ENCODE data around the gene PHIP. TPM values are rescaled to one million over a fixed set of nuclear protein-coding genes. Genes with fewer than 3 reads are reported as not detected.

The PHIP gene
- total RNA-seq, 1 experiment from 2014 or later = 53.6 TPM

- H3K9me3 Mint-ChIP-seq = no peaks in the 10 kb centered on the region; a peak in 1 of 5 replicates
- Histone ChIP-seq H2BK5ac (ENCODE audit: insufficient read length, low read length) (no peak overlapping the region), H4K20me1 (ENCODE audit: control insufficient read depth, insufficient read depth, insufficient read length) (no peaks in the 10 kb centered on the region), H3K4ac (ENCODE audit: low read depth, low read length) (no peak overlapping the region), H3K79me1 (ENCODE audit: insufficient read depth, low read depth, low read length, poor library complexity, severe bottlenecking) (peaks cover 3% of the 10 kb centered on the region), H4K5ac (ENCODE audit: insufficient read length, low read depth, low read length) (no peak overlapping the region), H3T11ph (ENCODE audit: low read length) (no peak overlapping the region), H3K4me1 (ENCODE audit: insufficient read depth, low read length) (no peaks in the 10 kb centered on the region), H3K9ac (ENCODE audit: extremely low read depth, insufficient read length, low read length) (no peak overlapping the region), H2AFZ (ENCODE audit: low read length) (no peak overlapping the region), H3K23me2 (ENCODE audit: insufficient read length, low read depth, low read length, poor library complexity, severe bottlenecking) (peaks cover 3% of the 10 kb centered on the region), H3K9me3 (ENCODE audit: control insufficient read depth, low read depth, low read length) (no peaks in the 10 kb centered on the region), H3K4me2 (ENCODE audit: insufficient read depth, insufficient read length, low read length) (no peak overlapping the region), H2BK20ac (ENCODE audit: low read depth, low read length, poor library complexity, severe bottlenecking) (no peak overlapping the region), H3K18ac (ENCODE audit: insufficient read length, low read depth, low read length) (no peak overlapping the region), H4K91ac (ENCODE audit: insufficient read length, low read depth, low read length) (no peak overlapping the region), H3K56ac (ENCODE audit: insufficient read length, low read depth, low read length) (no peak overlapping the region), H3K27me3 (ENCODE audit: insufficient read depth, low read length) (no peaks in the 10 kb centered on the region), H2BK12ac (ENCODE audit: insufficient read length, low read depth, low read length) (no peak overlapping the region), H4K8ac (replicated peaks; ENCODE audit: insufficient read length, low read depth, low read length) (no peak overlapping the region), H3K79me2 (ENCODE audit: insufficient read depth, low read length) (peaks cover 22% of the 10 kb centered on the region; the same call in 1 of the 2 replicates), H3K23ac (ENCODE audit: insufficient read length, low read depth, low read length) (no peak overlapping the region), H2AK5ac (ENCODE audit: insufficient read length, low read length) (no peak overlapping the region), H2BK120ac (ENCODE audit: low read depth, low read length, poor library complexity, severe bottlenecking) (no peak overlapping the region), H2BK15ac (ENCODE audit: low read depth, low read length) (no peak overlapping the region), H3K27ac (ENCODE audit: insufficient read length, low read depth, low read length) (no peak overlapping the region), H3K14ac (ENCODE audit: insufficient read depth, low read length) (no peak overlapping the region)
- peaks cover 11 to 18% (median 15%) of the 10 kb centered on the region in 3 experiments; a peak in 6 of 7 replicates for H3K36me3 Mint-ChIP-seq (ENCODE audit: insufficient read depth in 1 of 3, low read depth in 3 of 3)
- peaks cover 34 to 38% of the 10 kb centered on the region in 2 experiments for H3K4me1 Mint-ChIP-seq
- H3K4me3 Mint-ChIP-seq = no peak overlapping the region
- TF ChIP-seq, protein P1, sequence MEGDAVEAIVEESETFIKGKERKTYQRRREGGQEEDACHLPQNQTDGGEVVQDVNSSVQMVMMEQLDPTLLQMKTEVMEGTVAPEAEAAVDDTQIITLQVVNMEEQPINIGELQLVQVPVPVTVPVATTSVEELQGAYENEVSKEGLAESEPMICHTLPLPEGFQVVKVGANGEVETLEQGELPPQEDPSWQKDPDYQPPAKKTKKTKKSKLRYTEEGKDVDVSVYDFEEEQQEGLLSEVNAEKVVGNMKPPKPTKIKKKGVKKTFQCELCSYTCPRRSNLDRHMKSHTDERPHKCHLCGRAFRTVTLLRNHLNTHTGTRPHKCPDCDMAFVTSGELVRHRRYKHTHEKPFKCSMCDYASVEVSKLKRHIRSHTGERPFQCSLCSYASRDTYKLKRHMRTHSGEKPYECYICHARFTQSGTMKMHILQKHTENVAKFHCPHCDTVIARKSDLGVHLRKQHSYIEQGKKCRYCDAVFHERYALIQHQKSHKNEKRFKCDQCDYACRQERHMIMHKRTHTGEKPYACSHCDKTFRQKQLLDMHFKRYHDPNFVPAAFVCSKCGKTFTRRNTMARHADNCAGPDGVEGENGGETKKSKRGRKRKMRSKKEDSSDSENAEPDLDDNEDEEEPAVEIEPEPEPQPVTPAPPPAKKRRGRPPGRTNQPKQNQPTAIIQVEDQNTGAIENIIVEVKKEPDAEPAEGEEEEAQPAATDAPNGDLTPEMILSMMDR (conservative IDR thresholded peaks at IDR 0.05) = no peak
- WGBS (ENCODE audit: extremely low coverage, insufficient read length, low lambda C conversion rate) = no CpG with 5 or more reads among the region's 3 CpGs
- no peak for DNase-seq
- no peaks in the 10 kb centered on the region for H3K27me3 Mint-ChIP-seq (ENCODE audit: low read depth)
- H3K27ac Mint-ChIP-seq = no peak overlapping the region
Observed at GRCh38 chr6:79072640-79073181, 5.3 kb downstream of the PHIP start.

Measured in H9 (cell line).